GM12878 (cell line): ENCODE results near the gene SPINK7. TPM values are rescaled to one million over a fixed set of nuclear protein-coding genes. Genes with fewer than 3 reads are reported as not detected.
"Not testable (repeated sequence)": the region's sequence is repeated elsewhere in the genome, so short reads cannot be mapped to it uniquely, and the experiment has no call there.

ENCODE experiments used
- ATAC-seq: fragments of 200-7000 bp; cut with Tn5 transposase; 3 replicates; pipeline ENCODE4 v1.9.1; 2020; ENCODE audit warnings: mild to moderate bottlenecking, moderate library complexity
- BruUV-seq: library from RNA; stranded (reverse); fragments of 400-500 nt; replicated peaks from 2 replicates; lab custom pipeline; 2021; lab: Mats Ljungman, UMichigan
- CTCF ChIA-PET: fragments of 300-600 bp; sonication (Branson Sonifier 250); formaldehyde crosslinking; extraction: SDS; loops from one replicate; lab custom pipeline; 2021; ENCODE audit warnings: inconsistent platforms; lab: Yijun Ruan, JAX
- POLR2A ChIA-PET: fragments of 350-600 bp; formaldehyde crosslinking; extraction: SDS; loops from one replicate; lab custom pipeline; 2021; ENCODE audit warnings: inconsistent platforms; lab: Charles Lee
- RAD21 ChIA-PET: fragments of 300-600 bp; sonication (Branson Sonifier 250); formaldehyde crosslinking; loops from one replicate; lab custom pipeline; 2023; ENCODE audit warnings: antibody characterized with exemption; ENCODE audit not compliant: unreplicated experiment; lab: Charles Lee
- SMC1A ChIA-PET: fragments of 300-600 bp; sonication (Branson Sonifier 250); formaldehyde crosslinking; loops from one replicate; lab custom pipeline; 2023; ENCODE audit not compliant: unreplicated experiment, uncharacterized antibody; lab: Charles Lee
- DNase-seq: peaks from one replicate; pipeline ENCODE4 v3.0.0-alpha.2; 2011; ENCODE audit warnings: low read depth, low spot score
- FAIRE-seq: peaks from 3 replicates; lab custom pipeline; 2011; peaks lifted over from hg19 to GRCh38; lab: Jason Lieb, UNC
- H2AFZ ChIP-seq: 2 replicates; pipeline ENCODE4 v1.6.0; 2011; ENCODE audit warnings: low read depth, low read length, control low read depth; ENCODE audit not compliant: control insufficient read depth
- H3K27ac ChIP-seq: 2 replicates; pipeline ENCODE4 v1.5.1; 2011; ENCODE audit warnings: control low read depth; ENCODE audit not compliant: control insufficient read depth, insufficient read depth
- H3K27me3 ChIP-seq, 2 experiments: replicated peaks in 1 of 2; 2 replicates each; pipeline versions ENCODE4 v1.6.0 to v1.6.1; 2011; ENCODE audit warnings: low read length in 1 of 2; ENCODE audit not compliant: control insufficient read depth in 2 of 2, insufficient read depth in 2 of 2
- H3K36me3 ChIP-seq, 2 experiments: 2 replicates each; pipeline ENCODE4 v1.5.1; 2011; ENCODE audit warnings: low read length in 1 of 2; ENCODE audit not compliant: control insufficient read depth in 2 of 2, insufficient read depth in 2 of 2
- H3K4me1 ChIP-seq: 2 replicates; pipeline ENCODE4 v1.6.1; 2011; ENCODE audit warnings: mild to moderate bottlenecking, low read length, moderate library complexity, mixed read lengths; ENCODE audit not compliant: control insufficient read depth, insufficient read depth
- H3K4me2 ChIP-seq: 2 replicates; pipeline ENCODE4 v1.6.0; 2011; ENCODE audit warnings: control low read depth; ENCODE audit not compliant: control insufficient read depth, insufficient read depth
- H3K4me3 ChIP-seq: fragments of 200-600 bp; sonication (generic); 2 replicates; pipeline ENCODE4 v1.5.1; 2016
- H3K79me2 ChIP-seq: 2 replicates; pipeline ENCODE4 v1.6.0; 2011; ENCODE audit warnings: low read length; ENCODE audit not compliant: control insufficient read depth, insufficient read depth
- H3K9ac ChIP-seq: 2 replicates; pipeline ENCODE4 v1.8.0; 2011; ENCODE audit warnings: low read length, control low read depth, mixed read lengths; ENCODE audit not compliant: control insufficient read depth, insufficient read depth
- H3K9me3 ChIP-seq: replicated peaks from 3 replicates; pipeline ENCODE4 v1.5.1; 2011; ENCODE audit warnings: mild to moderate bottlenecking, low read length; ENCODE audit not compliant: control insufficient read depth, insufficient read depth
- H4K20me1 ChIP-seq: 2 replicates; pipeline ENCODE4 v1.6.0; 2011; ENCODE audit not compliant: control insufficient read depth, insufficient read depth
- IKZF1 ChIP-seq: fragments of 450-650 bp; conservative IDR thresholded peaks from 2 replicates; pipeline ENCODE4 v1.6.1; 2017; ENCODE audit warnings: antibody characterized with exemption, mild to moderate bottlenecking
- RAD21 ChIP-seq: IDR thresholded peaks from 2 replicates; pipeline ENCODE4 v1.6.1; 2011; ENCODE audit warnings: mild to moderate bottlenecking, low read depth, low read length, moderate library complexity; ENCODE audit not compliant: insufficient read depth
- SMC3 ChIP-seq: IDR thresholded peaks from 2 replicates; pipeline ENCODE4 v1.6.1; 2011; ENCODE audit warnings: low read length, improper control_type of control experiment, borderline replicate concordance
- SREBF2 ChIP-seq: IDR thresholded peaks from 2 replicates; pipeline ENCODE4 v1.6.1; 2012; ENCODE audit warnings: mild to moderate bottlenecking, low read length
- WGBS: methylation state at CpG from one replicate; pipeline ENCODE4 v1.1.6; 2016; ENCODE audit warnings: low lambda C conversion rate; ENCODE audit not compliant: insufficient replicate concordance, insufficient coverage; ENCODE audit errors: missing lambda C conversion rate; 5-methylcytosine and 5-hydroxymethylcytosine counted together
- in situ Hi-C: fragments of 300-500 bp; cut with MboI; formaldehyde crosslinking; loops from 9 replicates; pipeline ENCODE4 v1.14.3; 2018; ENCODE audit warnings: mixed read lengths
- intact Hi-C: fragments of 100-400 bp; cut with micrococcal nuclease; formaldehyde crosslinking; loops from one replicate; pipeline ENCODE4 v1.14.2; 2022; ENCODE audit not compliant: unreplicated experiment
- polyA plus RNA-seq, 11 experiments: library from polyadenylated mRNA; depleted of rRNA in 4 of 11; unstranded in 6 of 11; stranded (reverse) in 5 of 11; fragments of >200 nt; fragmentation: Nextera tagmentation in 4 of 11; fragmentation: Illumina TruSeq in 1 of 11; extraction: Ambion mirVana in 4 of 11; extraction: Trizol in 1 of 11; gene quantifications; 1 replicate in 1 of 11; 2 replicates in 10 of 11; pipeline versions ENCODE4 v1.2.1 to v1.2.3, GENCODE V29; 2011 to 2016; ENCODE audit warnings: inconsistent platforms in 2 of 11, missing spikeins in 2 of 11, low read depth in 1 of 11
- total RNA-seq, 4 experiments: library from RNA; depleted of rRNA in 3 of 4; stranded (reverse); fragments of >200 nt in 3 of 4; fragmentation: Illumina TruSeq in 1 of 4; extraction: Trizol in 1 of 4; gene quantifications; 2 replicates each; pipeline versions ENCODE4 v1.2.1 to v1.2.3, GENCODE V29; 2013 to 2021
- TF ChIP-seq, protein P1 (sequence below), 3 experiments: IDR thresholded peaks in 2 of 3; conservative IDR thresholded peaks in 1 of 3; 2 replicates each; pipeline ENCODE4 v1.5.1; 2011; ENCODE audit warnings: low read depth in 3 of 3, low read length in 3 of 3, mild to moderate bottlenecking in 3 of 3, control low read depth in 2 of 3, moderate library complexity in 2 of 3, inconsistent platforms in 1 of 3, mixed read lengths in 1 of 3; ENCODE audit not compliant: control insufficient read depth in 2 of 3, insufficient read depth in 1 of 3; ENCODE audit errors: extremely low read depth in 1 of 3

Gene SPINK7
- total and polyA plus RNA-seq, 10 of the 15 experiments (the other 5 are each of a cell fraction or from before 2014, with no cell fraction given), result not detected

- BruUV-seq, in situ Hi-C loops, FAIRE-seq, H3K9ac ChIP-seq, H3K79me2 ChIP-seq, DNase-seq, H3K36me3 ChIP-seq, intact Hi-C loops, H3K4me1 ChIP-seq, H3K27me3 ChIP-seq, RAD21 ChIA-PET, H3K27ac ChIP-seq, H3K9me3 ChIP-seq, H4K20me1 ChIP-seq, H3K4me3 ChIP-seq: not testable (repeated sequence)
- 0 out of 2 replicates have a peak, but pooled peaks have one; percentile 5 for TF ChIP-seq IKZF1
- POLR2A ChIA-PET, result interaction anchor here (1.0 kb wide), 1 partner anchor 13 kb away, joined by 4 read pairs; no protein-coding TSS in a partner anchor
- peak; percentile 68 for ATAC-seq
- CTCF ChIA-PET, result interaction anchor here (0.9 to 4.4 kb wide), 2 partner anchors 10 to 32 kb away, joined by 4 to 16 read pairs; no protein-coding TSS in a partner anchor
- Histone ChIP-seq H3K4me2 (peak overlapping the region; percentile 33; the same call in 1 of the 2 replicates), H2AFZ (peak overlapping the region; percentile 63)
- 25% methylated on average over 4 of the region's 4 CpGs for WGBS
- SMC1A ChIA-PET, result interaction anchor here (0.8 kb wide), 1 partner anchor 16 kb away, joined by 3 read pairs; no protein-coding TSS in a partner anchor
These were observed 30.9 kb upstream of the SPINK7 start for GRCh38 chr5:148281336-148281735.

- RAD21 ChIA-PET, result interaction anchor here (1.0 kb wide), 1 partner anchor 440 kb away, joined by 5 read pairs; no protein-coding TSS in a partner anchor
- SMC1A ChIA-PET, result no interaction called here
- DNase-seq (no peak), FAIRE-seq (no peak), ATAC-seq (peak; percentile 57; the same call in 2 of the 3 replicates)
- no peaks in the 10 kb centered on the region for H3K4me1 ChIP-seq
- no peaks in the 10 kb centered on the region for H3K9me3 ChIP-seq
- H3K36me3 ChIP-seq, result no peaks in the 10 kb centered on the region
- H2AFZ ChIP-seq, result no peak overlapping the region
- H3K9ac ChIP-seq, result no peak overlapping the region
- peak; percentile 32; the same call in 1 of the 2 replicates for TF ChIP-seq RAD21
- peak; percentile 33; the same call in 1 of the 2 replicates for TF ChIP-seq SMC3
- TF ChIP-seq, protein P1, sequence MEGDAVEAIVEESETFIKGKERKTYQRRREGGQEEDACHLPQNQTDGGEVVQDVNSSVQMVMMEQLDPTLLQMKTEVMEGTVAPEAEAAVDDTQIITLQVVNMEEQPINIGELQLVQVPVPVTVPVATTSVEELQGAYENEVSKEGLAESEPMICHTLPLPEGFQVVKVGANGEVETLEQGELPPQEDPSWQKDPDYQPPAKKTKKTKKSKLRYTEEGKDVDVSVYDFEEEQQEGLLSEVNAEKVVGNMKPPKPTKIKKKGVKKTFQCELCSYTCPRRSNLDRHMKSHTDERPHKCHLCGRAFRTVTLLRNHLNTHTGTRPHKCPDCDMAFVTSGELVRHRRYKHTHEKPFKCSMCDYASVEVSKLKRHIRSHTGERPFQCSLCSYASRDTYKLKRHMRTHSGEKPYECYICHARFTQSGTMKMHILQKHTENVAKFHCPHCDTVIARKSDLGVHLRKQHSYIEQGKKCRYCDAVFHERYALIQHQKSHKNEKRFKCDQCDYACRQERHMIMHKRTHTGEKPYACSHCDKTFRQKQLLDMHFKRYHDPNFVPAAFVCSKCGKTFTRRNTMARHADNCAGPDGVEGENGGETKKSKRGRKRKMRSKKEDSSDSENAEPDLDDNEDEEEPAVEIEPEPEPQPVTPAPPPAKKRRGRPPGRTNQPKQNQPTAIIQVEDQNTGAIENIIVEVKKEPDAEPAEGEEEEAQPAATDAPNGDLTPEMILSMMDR (IDR thresholded peaks at IDR 0.05 in 2 of 3, conservative IDR thresholded peaks at IDR 0.05 in 1 of 3; ENCODE audit: control insufficient read depth in 2 of 3, extremely low read depth in 1 of 3, insufficient read depth in 1 of 3, low read depth in 3 of 3, low read length in 3 of 3), result peak; percentile 15 to 36 (median 28); a peak in 4 of 6 replicates
- TF ChIP-seq SREBF2, result no peak
- no peaks in the 10 kb centered on the region for H3K27me3 ChIP-seq
- intact Hi-C loops, result loop anchor here (5.0 to 10.0 kb wide), 2 partner anchors 82 to 194 kb away; no protein-coding TSS in a partner anchor
- POLR2A ChIA-PET, result no interaction called here
- in situ Hi-C loops, result no loop called here
- H4K20me1 ChIP-seq, result no peaks in the 10 kb centered on the region
- BruUV-seq, result no TSS peak
- no peak overlapping the region for H3K27ac ChIP-seq
- 1% methylated on average over 5 of the region's 6 CpGs for WGBS
- H3K4me2 ChIP-seq, result no peak overlapping the region
- CTCF ChIA-PET, result interaction anchor here (0.5 to 2.7 kb wide), 8 partner anchors 10 to 440 kb away, joined by 3 to 16 read pairs (median 4); partner anchors contain the start of gene FBXO38
- H3K79me2 ChIP-seq, result no peaks in the 10 kb centered on the region
- no peak overlapping the region for H3K4me3 ChIP-seq
These were observed 21.7 kb upstream of the SPINK7 start for GRCh38 chr5:148290271-148291195.
